ENCODE results near the gene GRK5.
"Not testable (repeated sequence)": the region's sequence is repeated elsewhere in the genome, so short reads cannot be mapped to it uniquely, and the experiment has no call there.

Gene GRK5

GRCh38 chr10:119421891-119422681 is 214.7 kb downstream of the GRK5 start:
- DNase-seq (ENCODE audit: low read depth in 2 of 2), result no peak

DNA sequence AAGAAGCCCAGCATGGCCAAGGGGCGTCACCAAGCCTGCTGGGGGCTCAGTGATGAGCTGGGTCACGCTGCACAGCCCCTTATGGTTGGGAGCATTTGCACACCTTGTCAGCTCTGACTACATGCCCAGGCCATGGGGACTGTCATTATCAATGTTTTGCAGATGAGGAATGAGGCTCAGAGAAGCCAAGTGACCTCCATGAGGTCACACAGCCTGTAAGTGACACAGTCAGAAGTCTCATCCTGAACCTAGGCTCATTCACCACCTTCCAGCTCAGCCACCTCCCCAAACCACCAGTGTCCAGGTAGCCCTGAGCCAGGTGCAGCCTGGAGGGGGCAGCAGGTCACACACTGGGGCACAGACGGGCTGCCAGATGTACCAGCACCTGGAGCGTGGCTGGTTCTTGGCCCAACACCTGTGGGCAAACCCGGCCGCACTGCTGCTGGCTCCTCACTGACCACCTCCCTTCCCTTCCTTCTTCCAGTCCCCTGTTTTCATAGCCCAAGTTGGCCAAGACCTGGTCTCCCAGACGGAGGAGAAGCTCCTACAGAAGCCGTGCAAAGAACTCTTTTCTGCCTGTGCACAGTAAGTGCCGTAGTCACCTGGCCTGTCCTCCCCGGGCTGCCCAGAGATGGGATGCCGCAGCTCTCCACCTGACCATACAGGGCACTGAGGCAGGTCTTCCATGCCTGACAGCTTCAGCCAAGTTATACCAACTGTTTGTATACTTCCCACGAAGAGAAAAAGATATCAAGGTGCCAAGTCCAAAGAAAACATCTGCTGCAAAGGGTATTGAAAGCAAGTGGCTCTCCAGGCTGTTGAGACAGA is 215.5 kb downstream of the GRK5 start:
- DNase-seq (ENCODE audit: low read depth in 2 of 2), result no peak

GRCh38 chr10:119423510-119424257 is 216.3 kb downstream of the GRK5 start:
- no peak for DNase-seq (ENCODE audit: low read depth in 2 of 2)

DNA sequence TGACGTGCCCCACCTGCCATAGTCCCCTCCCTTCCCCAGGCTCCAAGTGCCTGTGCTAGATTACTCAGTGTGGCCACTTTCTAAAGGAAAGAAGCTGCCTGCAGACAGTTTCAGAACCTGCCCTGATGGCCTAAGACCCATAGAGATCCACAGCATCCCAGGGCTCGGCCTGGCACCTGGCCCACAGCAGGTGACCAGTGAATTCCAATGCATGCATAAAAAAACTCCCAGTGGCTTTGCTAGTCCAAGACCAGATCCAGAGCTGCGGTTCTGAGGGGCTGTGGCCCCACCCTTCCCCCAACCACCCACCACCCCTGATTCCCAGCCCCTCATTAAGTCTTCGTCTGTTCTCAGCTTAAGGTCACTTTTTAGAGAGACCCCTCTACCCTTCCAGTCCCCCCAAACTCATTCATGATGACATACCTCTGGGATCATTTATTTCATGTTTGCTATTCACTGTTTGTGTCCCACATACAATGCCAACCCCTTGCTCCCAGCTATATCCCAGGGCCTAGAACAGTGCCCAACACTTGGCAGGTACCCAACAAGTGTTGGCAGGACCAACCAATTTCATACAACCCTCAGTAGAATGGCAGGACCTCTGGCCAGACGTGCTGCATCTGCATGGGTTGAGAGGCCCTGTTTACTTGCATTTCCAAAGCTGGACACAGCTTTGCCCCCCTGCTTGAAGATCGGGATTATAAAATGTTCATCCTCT is 217.0 kb downstream of the GRK5 start:
- DNase-seq (ENCODE audit: low read depth in 2 of 2), result no peak

DNA sequence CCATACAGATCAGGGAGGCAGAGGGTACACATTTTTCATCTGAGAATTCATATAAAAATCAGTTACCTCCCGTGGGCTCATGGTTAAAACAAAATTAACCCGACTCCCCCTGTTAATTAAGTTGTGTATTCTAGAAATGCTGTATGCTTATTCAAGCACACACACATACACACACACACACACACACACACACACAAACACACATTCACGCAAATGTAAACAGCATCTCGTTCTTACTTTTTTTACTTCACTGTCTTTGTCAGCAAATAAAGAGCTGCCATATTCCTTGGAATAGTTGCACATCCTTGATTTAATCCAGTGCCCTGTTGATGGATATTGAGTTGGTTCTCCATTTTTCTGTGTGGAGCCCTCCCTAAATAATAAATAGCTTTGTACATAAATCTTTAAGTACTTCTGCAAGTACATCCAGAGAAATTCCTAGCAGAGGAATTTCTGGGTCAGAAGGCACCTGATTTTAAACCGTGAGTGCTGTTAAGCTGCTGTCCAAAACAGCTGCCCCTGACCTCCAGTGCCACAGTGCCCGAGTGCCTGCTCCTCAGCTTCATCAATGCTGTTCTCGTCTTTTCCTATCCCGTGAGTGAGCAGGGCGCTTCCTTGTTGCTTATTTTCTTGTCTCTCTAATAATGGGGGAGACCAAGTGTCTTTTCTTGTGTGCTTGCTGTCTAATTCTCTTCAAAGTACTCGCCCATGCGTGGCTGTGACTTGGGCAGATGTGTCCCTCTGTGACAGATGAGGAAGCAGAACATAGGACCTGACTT is 217.9 kb downstream of the GRK5 start:
- DNase-seq (ENCODE audit: low read depth in 2 of 2), result no peak

- DNase-seq (ENCODE audit: low read depth in 2 of 2), result no peak
These were observed 218.5 kb downstream of the GRK5 start for GRCh38 chr10:119425881-119426170.

DNA sequence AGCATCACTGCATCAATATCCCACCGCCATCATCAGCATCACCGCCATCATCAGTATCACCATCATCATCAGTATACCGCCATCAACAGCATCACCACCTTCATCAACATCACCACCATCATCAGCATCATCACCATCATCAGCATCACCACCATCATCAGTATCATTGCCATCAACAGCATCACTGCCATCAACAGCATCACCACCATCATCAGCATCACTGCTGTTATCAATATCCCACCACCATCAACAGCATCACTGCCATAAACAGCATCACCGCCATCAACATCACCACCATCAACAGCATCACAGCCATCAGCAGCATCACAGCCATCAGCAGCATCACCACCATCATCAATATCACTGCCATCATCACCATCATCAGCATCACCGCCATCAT is 219.3 kb downstream of the GRK5 start:
- DNase-seq (ENCODE audit: low read depth in 2 of 2), result no peak

GRCh38 chr10:119427263-119427864 is 220.0 kb downstream of the GRK5 start:
- DNase-seq (ENCODE audit: low read depth in 2 of 2), result no peak

DNA sequence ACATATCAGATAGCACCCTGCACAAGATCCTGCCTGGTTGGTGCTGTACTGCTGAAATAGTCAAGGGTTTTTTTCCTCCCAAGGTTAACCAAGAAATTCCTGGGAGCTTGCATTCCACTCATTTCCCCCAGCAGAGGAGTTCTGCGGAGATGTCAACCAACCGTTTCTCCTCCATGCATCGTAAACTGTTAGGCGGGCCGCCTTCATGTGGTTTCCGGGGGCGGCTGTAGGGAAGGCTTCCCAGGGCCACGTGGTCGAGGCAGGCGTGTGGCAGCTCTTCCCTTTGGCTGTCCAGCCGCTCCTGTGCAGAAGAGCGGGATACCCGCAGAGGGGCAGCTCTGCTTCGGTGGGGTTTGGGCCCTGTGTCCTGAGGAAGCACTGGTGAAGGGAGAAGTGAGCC is 221.4 kb downstream of the GRK5 start:
- DNase-seq (ENCODE audit: low read depth in 2 of 2), result no peak

DNA sequence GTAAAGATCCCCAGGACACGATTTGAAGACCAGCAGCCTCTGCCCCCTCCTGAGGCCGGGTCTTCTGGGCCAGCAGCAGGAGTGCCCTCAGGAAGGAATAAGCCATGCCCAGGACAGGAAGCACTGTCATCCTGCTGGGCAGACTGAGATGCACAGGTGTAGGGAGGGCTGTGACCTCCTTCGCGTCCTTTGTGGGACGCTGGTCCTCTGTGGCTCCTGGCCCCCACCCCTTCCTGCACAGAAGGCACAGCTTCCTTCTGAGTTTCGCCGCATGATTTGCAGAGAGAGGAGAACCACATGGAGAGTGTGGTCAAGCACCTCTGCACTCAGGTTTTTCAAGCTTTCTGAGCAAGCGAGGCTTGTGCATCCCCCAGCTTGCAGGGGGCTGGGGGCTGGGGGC is 222.4 kb downstream of the GRK5 start:
- no peak for DNase-seq (ENCODE audit: low read depth in 2 of 2)

GRCh38 chr10:119431034-119431772 is 223.8 kb downstream of the GRK5 start:
- no peak for DNase-seq (ENCODE audit: low read depth in 2 of 2)

DNA sequence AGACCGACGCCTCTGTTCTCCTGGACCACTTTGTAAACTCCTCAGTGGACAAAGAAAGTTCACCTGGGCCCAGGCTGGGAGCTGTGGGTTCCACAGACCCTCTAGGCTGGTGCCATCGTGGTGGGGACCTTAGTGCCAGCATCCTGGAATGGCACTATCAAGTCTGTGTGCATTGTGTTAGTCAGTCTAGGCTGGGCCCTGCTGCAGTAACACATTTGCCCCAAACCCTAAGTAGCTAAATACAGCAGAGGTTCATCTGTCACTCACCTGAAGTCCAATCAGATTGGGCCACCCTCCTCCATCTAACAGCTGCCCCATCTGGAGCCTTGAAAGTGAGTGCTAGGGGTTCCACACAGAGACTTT is 224.4 kb downstream of the GRK5 start:
- no peak for DNase-seq (ENCODE audit: low read depth in 2 of 2)

- not testable (repeated sequence) for DNase-seq (ENCODE audit: low read depth in 2 of 2)
These were observed 227.6 kb downstream of the GRK5 start for GRCh38 chr10:119434942-119435341.

GRCh38 chr10:119438717-119439116 is 231.3 kb downstream of the GRK5 start:
- no peak for DNase-seq (ENCODE audit: low read depth in 2 of 2)

DNA sequence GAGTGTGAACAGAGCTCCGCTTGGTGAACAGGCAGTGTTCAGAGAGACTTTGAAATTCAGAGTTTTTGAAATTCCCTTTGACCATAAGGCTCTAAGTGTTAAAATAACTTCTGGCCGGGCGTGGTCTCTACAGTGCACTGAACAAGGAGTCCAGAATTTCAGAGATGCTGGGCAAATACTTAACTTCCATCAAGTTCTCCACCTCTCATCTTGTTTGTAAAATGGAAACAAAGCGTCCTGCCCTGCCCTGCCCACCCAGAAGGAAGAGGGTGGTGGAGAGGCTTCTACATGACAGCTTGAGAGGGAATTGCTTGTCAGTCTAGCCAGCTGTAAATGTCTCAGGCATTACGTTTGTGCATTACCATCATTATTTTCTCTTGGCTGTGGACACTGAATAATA is 232.6 kb downstream of the GRK5 start:
- no peak for DNase-seq (ENCODE audit: low read depth in 2 of 2)

DNA sequence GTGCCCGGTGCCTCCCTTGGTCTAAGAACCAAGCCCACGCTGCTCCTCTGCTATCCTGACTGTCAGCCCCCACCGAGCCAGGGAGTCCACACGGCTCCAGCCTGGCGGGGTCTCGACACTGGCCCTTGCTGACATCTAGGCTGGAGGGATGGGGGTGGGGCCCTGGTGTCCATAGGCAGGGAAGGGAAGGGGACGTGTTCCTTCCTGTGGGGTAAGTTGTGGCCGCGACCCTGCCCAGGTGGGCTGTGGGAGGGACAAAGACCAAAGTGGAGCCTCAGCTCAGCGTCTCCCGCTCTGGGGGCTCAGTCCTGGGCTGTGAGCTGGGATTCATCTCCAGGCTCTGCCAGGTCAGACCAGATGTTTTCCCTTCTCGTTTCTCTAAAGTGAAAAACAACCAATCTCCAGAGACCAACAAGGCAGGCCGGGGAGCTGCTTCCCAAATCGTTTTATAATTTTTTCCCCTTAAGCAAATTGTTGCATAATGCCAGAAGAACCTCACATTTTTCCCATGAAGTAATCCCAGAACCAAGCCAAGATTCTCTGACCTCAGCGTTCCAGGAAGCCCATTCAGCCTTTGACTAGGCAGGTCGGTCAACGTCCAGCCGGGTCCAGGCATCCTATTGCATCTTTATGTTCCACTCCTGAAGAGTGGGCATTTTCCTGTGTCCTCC is 233.9 kb downstream of the GRK5 start:
- DNase-seq (ENCODE audit: low read depth in 2 of 2), result no peak

DNA sequence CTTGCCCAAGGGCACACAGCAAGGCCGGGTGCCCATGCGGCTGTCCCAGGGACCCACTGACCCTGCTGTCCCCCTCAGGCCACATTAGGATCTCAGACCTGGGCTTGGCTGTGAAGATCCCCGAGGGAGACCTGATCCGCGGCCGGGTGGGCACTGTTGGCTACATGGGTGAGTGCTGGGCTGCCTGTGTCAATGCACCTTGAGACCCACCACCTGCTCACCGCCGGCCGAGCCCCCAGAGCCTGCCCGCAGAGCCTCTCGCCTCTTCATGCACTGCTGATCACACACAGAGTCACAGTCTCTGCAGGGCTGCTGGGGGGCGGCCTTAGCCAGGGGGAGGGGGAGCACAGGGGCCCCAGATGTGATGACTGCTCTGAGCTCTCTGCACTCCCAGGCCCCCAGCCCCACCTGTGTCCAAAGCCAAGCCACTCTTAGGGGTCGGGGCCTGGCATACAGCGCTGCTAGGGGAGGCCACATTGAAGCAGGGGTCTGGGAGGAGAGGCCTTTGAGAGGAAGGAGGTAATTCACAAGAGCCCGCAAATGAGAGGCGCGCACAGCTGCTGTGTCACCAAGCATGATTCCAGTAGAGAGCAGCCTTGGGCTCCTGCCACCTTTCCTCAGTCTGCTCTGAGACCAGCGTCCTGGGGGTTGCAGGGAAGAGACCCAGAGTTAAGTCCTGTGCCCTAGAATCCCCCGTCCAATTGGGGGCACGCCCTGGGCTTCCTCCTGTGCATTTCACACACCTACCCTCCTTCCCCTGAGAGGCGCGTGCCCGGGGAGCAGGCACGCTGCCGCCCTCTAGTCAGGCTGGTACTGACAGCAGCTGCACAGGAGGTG is 234.8 kb downstream of the GRK5 start:
- DNase-seq (ENCODE audit: low read depth in 2 of 2), result no peak

GRCh38 chr10:119442758-119443060 is 235.3 kb downstream of the GRK5 start:
- DNase-seq (ENCODE audit: low read depth in 2 of 2), result no peak

DNA sequence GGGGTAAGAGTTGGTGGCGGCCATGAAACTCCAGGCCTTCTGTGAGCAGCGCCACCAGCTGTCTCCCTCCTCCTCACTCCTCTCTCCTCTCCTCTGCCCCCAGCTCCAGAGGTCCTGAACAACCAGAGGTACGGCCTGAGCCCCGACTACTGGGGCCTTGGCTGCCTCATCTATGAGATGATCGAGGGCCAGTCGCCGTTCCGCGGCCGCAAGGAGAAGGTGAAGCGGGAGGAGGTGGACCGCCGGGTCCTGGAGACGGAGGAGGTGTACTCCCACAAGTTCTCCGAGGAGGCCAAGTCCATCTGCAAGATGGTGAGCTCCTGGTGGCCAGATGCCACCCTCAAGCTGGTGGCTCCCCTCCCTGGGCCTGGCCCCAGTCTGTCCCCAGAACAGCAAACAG is 236.1 kb downstream of the GRK5 start:
- no peak for DNase-seq (ENCODE audit: low read depth in 2 of 2)
